SIG-M5 (cell line): Measurements from ENCODE around the gene SFTA2.
"Not testable (repeated sequence)": the region's sequence is repeated elsewhere in the genome, so short reads cannot be mapped to it uniquely, and the experiment has no call there.

Experiments
- DNase-seq: peaks from one replicate; lab custom pipeline; 2025; lab: John Stamatoyannopoulos, UW

SFTA2 gene

GRCh38 chr6:30912746-30913520 is 19.0 kb downstream of the SFTA2 start:
- DNase-seq = no peak

GRCh38 chr6:30910473-30910872 is 21.5 kb downstream of the SFTA2 start:
- not testable (repeated sequence) for DNase-seq

- DNase-seq = no peak
Measured at GRCh38 chr6:30908700-30909099, 23.3 kb downstream of the SFTA2 start.

- peak; percentile 92 for DNase-seq
Measured at GRCh38 chr6:30907758-30908591, 24.0 kb downstream of the SFTA2 start, which contains the start of gene GTF2H4. TSS of gene GTF2H4 (plus strand) at chr6:30908207.

GRCh38 chr6:30907290-30907757 is 24.6 kb downstream of the SFTA2 start:
- DNase-seq = not testable (repeated sequence)

GRCh38 chr6:30903236-30903635 is 28.7 kb downstream of the SFTA2 start:
- DNase-seq = no peak

- DNase-seq = no peak
Measured at GRCh38 chr6:30902709-30903108, 29.3 kb downstream of the SFTA2 start.

GRCh38 chr6:30902196-30902595 is 29.8 kb downstream of the SFTA2 start:
- not testable (repeated sequence) for DNase-seq

- no peak for DNase-seq
Measured at GRCh38 chr6:30901436-30901835, 30.5 kb downstream of the SFTA2 start.

GRCh38 chr6:30900863-30901417 is 31.0 kb downstream of the SFTA2 start:
- no peak for DNase-seq

- DNase-seq = no peak
Measured at GRCh38 chr6:30898750-30899360, 33.1 kb downstream of the SFTA2 start.

GRCh38 chr6:30897882-30898281 is 34.1 kb downstream of the SFTA2 start:
- DNase-seq = no peak

GRCh38 chr6:30896541-30896940 is 35.4 kb downstream of the SFTA2 start:
- no peak for DNase-seq

GRCh38 chr6:30895343-30895742 is 36.6 kb downstream of the SFTA2 start:
- no peak for DNase-seq

- no peak for DNase-seq
Measured at GRCh38 chr6:30894935-30895334, 37.0 kb downstream of the SFTA2 start.

GRCh38 chr6:30894381-30894780 is 37.6 kb downstream of the SFTA2 start:
- DNase-seq = no peak

- DNase-seq = no peak
Measured at GRCh38 chr6:30893666-30894065, 38.3 kb downstream of the SFTA2 start.

- no peak for DNase-seq
Measured at GRCh38 chr6:30893001-30893591, 38.9 kb downstream of the SFTA2 start.

- no peak for DNase-seq
Measured at GRCh38 chr6:30891816-30892538, 40.0 kb downstream of the SFTA2 start.

- no peak for DNase-seq
Measured at GRCh38 chr6:30891450-30891723, 40.6 kb downstream of the SFTA2 start.
